GM12878 (cell line): ENCODE data around the gene ZNF106.

Experiments used
- DPF2 ChIP-seq: fragments of 450-650 bp; IDR thresholded peaks from 2 replicates; pipeline ENCODE4 v1.6.1; 2017; ENCODE audit warnings: mild to moderate bottlenecking
- EP300 ChIP-seq, 2 experiments: fragments of 150-350 bp in 1 of 2; IDR thresholded peaks; 2 replicates each; pipeline ENCODE4 v1.6.1; 2011 to 2012; ENCODE audit warnings: low read depth in 2 of 2, low read length in 2 of 2, borderline replicate concordance in 1 of 2, improper control_type of control experiment in 1 of 2, inconsistent platforms in 1 of 2; ENCODE audit not compliant: control insufficient read depth in 1 of 2
- ESRRA ChIP-seq: IDR thresholded peaks from 2 replicates; pipeline ENCODE4 v1.6.1; 2012; ENCODE audit warnings: mild to moderate bottlenecking, low read length, improper control_type of control experiment
- GABPA ChIP-seq: IDR thresholded peaks from 2 replicates; pipeline ENCODE4 v1.6.1; 2014; ENCODE audit warnings: antibody characterized with exemption, low read depth, mild to moderate bottlenecking, inconsistent platforms
- JUND ChIP-seq: IDR thresholded peaks from 2 replicates; pipeline ENCODE4 v1.6.1; 2012; ENCODE audit warnings: low read depth, mild to moderate bottlenecking, low read length, improper control_type of control experiment, moderate library complexity
- POLR2A ChIP-seq: IDR thresholded peaks from 2 replicates; pipeline ENCODE4 v1.6.1; 2011; ENCODE audit warnings: low read depth, mild to moderate bottlenecking, low read length
- POLR2AphosphoS5 ChIP-seq: IDR thresholded peaks from 2 replicates; pipeline ENCODE4 v1.6.1; 2011; ENCODE audit warnings: mild to moderate bottlenecking, low read length, inconsistent platforms
- RCOR1 ChIP-seq: conservative IDR thresholded peaks from 2 replicates; pipeline ENCODE4 v1.6.1; 2012; ENCODE audit warnings: low read depth, low read length, improper control_type of control experiment
- SMAD1 ChIP-seq: fragments of 450-650 bp; IDR thresholded peaks from 2 replicates; pipeline ENCODE4 v1.6.1; 2018; ENCODE audit warnings: mild to moderate bottlenecking, low read depth; ENCODE audit not compliant: partially characterized antibody
- ZNF384 ChIP-seq: IDR thresholded peaks from 2 replicates; pipeline ENCODE4 v1.6.1; 2012; ENCODE audit warnings: low read depth, mild to moderate bottlenecking, low read length, improper control_type of control experiment, borderline replicate concordance
- TF ChIP-seq, protein P1 (sequence below): IDR thresholded peaks from 2 replicates; pipeline ENCODE4 v1.6.1; 2011; ENCODE audit warnings: low read depth, mild to moderate bottlenecking, low read length, moderate library complexity, borderline replicate concordance; ENCODE audit errors: extremely low read depth
- TF ChIP-seq, protein P2 (sequence below), 3 experiments: IDR thresholded peaks in 2 of 3; conservative IDR thresholded peaks in 1 of 3; 2 replicates each; pipeline ENCODE4 v1.5.1; 2011; ENCODE audit warnings: low read depth in 3 of 3, low read length in 3 of 3, mild to moderate bottlenecking in 3 of 3, control low read depth in 2 of 3, moderate library complexity in 2 of 3, inconsistent platforms in 1 of 3, mixed read lengths in 1 of 3; ENCODE audit not compliant: control insufficient read depth in 2 of 3, insufficient read depth in 1 of 3; ENCODE audit errors: extremely low read depth in 1 of 3

DNA sequence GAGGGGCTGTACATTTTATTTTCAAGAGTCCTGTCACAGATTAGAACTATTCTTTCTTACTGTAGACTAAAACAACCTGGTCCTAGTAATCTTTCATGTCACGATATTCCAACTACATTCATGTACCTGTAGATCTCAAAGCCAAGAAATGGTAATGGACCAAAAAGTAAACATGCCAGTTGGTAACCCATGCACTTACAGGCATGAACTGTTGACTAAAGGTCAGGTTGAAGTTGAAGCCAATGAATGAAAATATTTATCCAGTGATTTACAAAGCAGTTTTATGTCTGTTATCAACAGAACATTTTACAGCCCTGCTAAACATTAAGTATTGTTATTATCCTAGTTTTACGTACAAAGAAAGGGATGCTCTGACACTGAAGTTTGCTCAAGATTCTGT, 32.4 kb upstream of the ZNF106 start:
- TF ChIP-seq EP300 (IDR thresholded peaks at IDR 0.05; ENCODE audit: borderline replicate concordance in 1 of 2, control insufficient read depth in 1 of 2, low read depth in 2 of 2, low read length in 2 of 2): no peak
- no peak for TF ChIP-seq JUND
- TF ChIP-seq RCOR1: no peak
- TF ChIP-seq POLR2A: no peak
- no peak for TF ChIP-seq DPF2
- no peak for TF ChIP-seq SMAD1
- TF ChIP-seq, protein P1, sequence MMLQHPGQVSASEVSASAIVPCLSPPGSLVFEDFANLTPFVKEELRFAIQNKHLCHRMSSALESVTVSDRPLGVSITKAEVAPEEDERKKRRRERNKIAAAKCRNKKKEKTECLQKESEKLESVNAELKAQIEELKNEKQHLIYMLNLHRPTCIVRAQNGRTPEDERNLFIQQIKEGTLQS: no peak
- TF ChIP-seq, protein P2, sequence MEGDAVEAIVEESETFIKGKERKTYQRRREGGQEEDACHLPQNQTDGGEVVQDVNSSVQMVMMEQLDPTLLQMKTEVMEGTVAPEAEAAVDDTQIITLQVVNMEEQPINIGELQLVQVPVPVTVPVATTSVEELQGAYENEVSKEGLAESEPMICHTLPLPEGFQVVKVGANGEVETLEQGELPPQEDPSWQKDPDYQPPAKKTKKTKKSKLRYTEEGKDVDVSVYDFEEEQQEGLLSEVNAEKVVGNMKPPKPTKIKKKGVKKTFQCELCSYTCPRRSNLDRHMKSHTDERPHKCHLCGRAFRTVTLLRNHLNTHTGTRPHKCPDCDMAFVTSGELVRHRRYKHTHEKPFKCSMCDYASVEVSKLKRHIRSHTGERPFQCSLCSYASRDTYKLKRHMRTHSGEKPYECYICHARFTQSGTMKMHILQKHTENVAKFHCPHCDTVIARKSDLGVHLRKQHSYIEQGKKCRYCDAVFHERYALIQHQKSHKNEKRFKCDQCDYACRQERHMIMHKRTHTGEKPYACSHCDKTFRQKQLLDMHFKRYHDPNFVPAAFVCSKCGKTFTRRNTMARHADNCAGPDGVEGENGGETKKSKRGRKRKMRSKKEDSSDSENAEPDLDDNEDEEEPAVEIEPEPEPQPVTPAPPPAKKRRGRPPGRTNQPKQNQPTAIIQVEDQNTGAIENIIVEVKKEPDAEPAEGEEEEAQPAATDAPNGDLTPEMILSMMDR (IDR thresholded peaks at IDR 0.05 in 2 of 3, conservative IDR thresholded peaks at IDR 0.05 in 1 of 3; ENCODE audit: control insufficient read depth in 2 of 3, extremely low read depth in 1 of 3, insufficient read depth in 1 of 3, low read depth in 3 of 3, low read length in 3 of 3): no peak
- no peak for TF ChIP-seq ESRRA
- no peak for TF ChIP-seq POLR2AphosphoS5
- TF ChIP-seq GABPA: no peak
- TF ChIP-seq ZNF384: no peak
